Lung (tissue), 12 donors: ENCODE data around the gene GRB14. TPM values are rescaled to one million over a fixed set of nuclear protein-coding genes. Genes with fewer than 3 reads are reported as not detected.

Source experiments
- ATAC-seq: fragments of 200-7000 bp; cut with Tn5 transposase; one replicate; pipeline ENCODE4 v1.9.1; 2020; ENCODE audit warnings: moderate number of reproducible peaks; ENCODE audit not compliant: insufficient read depth, low FRiP score
- DNase-seq, 3 donors: peaks; one replicate each; pipeline ENCODE4 v3.0.0-alpha.2; 2013 to 2017
- H3K27ac ChIP-seq, 2 donors: one replicate each; pipeline ENCODE4 v1.5.1; 2013; ENCODE audit warnings: mild to moderate bottlenecking in 2 of 2, moderate library complexity in 2 of 2, control low read depth in 1 of 2, inconsistent platforms in 1 of 2, low read depth in 1 of 2, low read length in 1 of 2
- H3K27me3 ChIP-seq, 3 donors: one replicate each; pipeline ENCODE4 v1.5.1; 2013; ENCODE audit warnings: low read length in 2 of 3; ENCODE audit not compliant: control insufficient read depth in 3 of 3, insufficient read depth in 3 of 3
- H3K36me3 ChIP-seq, 4 donors: one replicate each; pipeline ENCODE4 v1.5.1; 2013; ENCODE audit warnings: low read length in 4 of 4, mild to moderate bottlenecking in 1 of 4, moderate library complexity in 1 of 4; ENCODE audit not compliant: control insufficient read depth in 4 of 4, insufficient read depth in 4 of 4
- H3K4me1 ChIP-seq, 5 donors: one replicate each; pipeline ENCODE4 v1.5.1; 2013; ENCODE audit warnings: low read length in 5 of 5, mild to moderate bottlenecking in 2 of 5, moderate library complexity in 1 of 5; ENCODE audit not compliant: control insufficient read depth in 5 of 5, insufficient read depth in 5 of 5
- H3K4me3 ChIP-seq: one replicate; pipeline ENCODE4 v1.5.1; 2013; ENCODE audit warnings: mild to moderate bottlenecking, control low read depth, moderate library complexity
- H3K9ac ChIP-seq, 2 donors: one replicate each; pipeline ENCODE4 v1.5.1; 2013; ENCODE audit warnings: low read length in 2 of 2, control low read depth in 1 of 2; ENCODE audit not compliant: insufficient read depth in 1 of 2
- H3K9me3 ChIP-seq, 4 donors: one replicate each; pipeline ENCODE4 v1.5.1; 2013; ENCODE audit warnings: low read length in 3 of 4, mild to moderate bottlenecking in 1 of 4, moderate library complexity in 1 of 4; ENCODE audit not compliant: control insufficient read depth in 4 of 4, insufficient read depth in 3 of 4
- CTCF ChIP-seq: IDR thresholded peaks from 2 replicates; pipeline ENCODE4 v1.5.1; 2012; ENCODE audit warnings: mild to moderate bottlenecking; ENCODE audit errors: control extremely low read depth, extremely low read depth
- WGBS, 2 donors: extraction: QIAGEN DNeasy Blood & Tissue Kit; methylation state at CpG; one replicate each; pipeline ENCODE4 v1.1.7; 2013; 5-methylcytosine and 5-hydroxymethylcytosine counted together
- polyA plus RNA-seq, 2 donors: library from polyadenylated mRNA; stranded (reverse); fragments of 200-250 nt; gene quantifications; one replicate each; pipeline ENCODE4 v1.2.1, GENCODE V29; 2013
- total RNA-seq, 2 donors: library from RNA; depleted of rRNA in 1 of 2; stranded (reverse); fragments of >200 nt in 1 of 2; gene quantifications; one replicate each; pipeline ENCODE4 v1.2.1, GENCODE V29; 2014 to 2021
- donor health status: control.
- donor health status: control.
- donor health status: Bipolar disorder and iron deficiency.
- donor health status: healthy.
- donor health status: DM: yes; HTN: yes; CAD: no.

The GRB14 gene
- total and polyA plus RNA-seq, 4 donors: 1.1 to 20.2 (median 5.2) TPM

- no peaks in the 10 kb centered on the region for H3K36me3 ChIP-seq
- no peak overlapping the region for H3K9ac ChIP-seq
- no peak for ATAC-seq
- H3K27me3 ChIP-seq: no peaks in the 10 kb centered on the region
- peaks cover 0 to 2% (median 0%) of the 10 kb centered on the region in 4 donors for H3K9me3 ChIP-seq
- DNase-seq: no peak
- H3K4me3 ChIP-seq: no peak overlapping the region
- H3K4me1 ChIP-seq: peaks cover 0 to 6% (median 0%) of the 10 kb centered on the region in 5 donors
- H3K27ac ChIP-seq: no peak overlapping the region
- no peak for TF ChIP-seq CTCF
- WGBS, 2 donors: 93 to 98% methylated on average over 2 of the region's 2 CpGs
Measured at GRCh38 chr2:164515734-164516133, 105.5 kb downstream of the GRB14 start.

GRCh38 chr2:164515030-164515429 is 106.3 kb downstream of the GRB14 start:
- H3K4me3 ChIP-seq: no peak overlapping the region
- no peaks in the 10 kb centered on the region for H3K27me3 ChIP-seq
- H3K9ac ChIP-seq: no peak overlapping the region
- ATAC-seq (no peak), DNase-seq (no peak)
- TF ChIP-seq CTCF: no peak
- H3K27ac ChIP-seq: no peak overlapping the region
- H3K9me3 ChIP-seq: peaks cover 0 to 2% (median 0%) of the 10 kb centered on the region in 4 donors
- peaks cover 0 to 8% (median 0%) of the 10 kb centered on the region in 5 donors for H3K4me1 ChIP-seq
- no peaks in the 10 kb centered on the region for H3K36me3 ChIP-seq
- 80 to 90% methylated on average over 4 of the region's 4 CpGs for WGBS, 2 donors

GRCh38 chr2:164514491-164514890 is 106.8 kb downstream of the GRB14 start:
- no peak overlapping the region for H3K27ac ChIP-seq

More at GRCh38 chr2:164514491-164514890, 106.8 kb downstream of the GRB14 start:
- H3K9me3 ChIP-seq: peaks cover 0 to 2% (median 0%) of the 10 kb centered on the region in 4 donors
- peaks cover 0 to 8% (median 0%) of the 10 kb centered on the region in 5 donors for H3K4me1 ChIP-seq
- no peaks in the 10 kb centered on the region for H3K27me3 ChIP-seq
- no peaks in the 10 kb centered on the region for H3K36me3 ChIP-seq
- no peak overlapping the region for H3K4me3 ChIP-seq
- WGBS, 2 donors: 86% methylated on average over 2 of the region's 2 CpGs
- H3K9ac ChIP-seq: no peak overlapping the region
- no peak for DNase-seq
- no peak for ATAC-seq
- TF ChIP-seq CTCF: no peak
